T-helper 1 cell treated with Interleukin-12 subunit alpha and Interleukin-12 subunit beta and Interleukin-4 antibody, amounts not matched to agents 30 μg/mL and 1 μg/mL, for 36 hours (primary cell): ENCODE measurements around the gene HACE1.

ENCODE experiments used
- H3K27ac Mint-ChIP-seq: one replicate; pipeline ENCODE4 v1.8.0; 2021; ENCODE audit warnings: mild to moderate bottlenecking, mixed read lengths
- H3K27me3 Mint-ChIP-seq: one replicate; pipeline ENCODE4 v1.8.0; 2021; ENCODE audit warnings: low read depth, mixed read lengths
- H3K36me3 Mint-ChIP-seq: one replicate; pipeline ENCODE4 v1.8.0; 2021; ENCODE audit warnings: low read depth, mixed read lengths
- H3K4me1 Mint-ChIP-seq: one replicate; pipeline ENCODE4 v1.8.0; 2021; ENCODE audit warnings: low read depth, mixed read lengths
- H3K4me3 Mint-ChIP-seq: one replicate; pipeline ENCODE4 v1.8.0; 2021; ENCODE audit warnings: mild to moderate bottlenecking, moderate library complexity, mixed read lengths
- H3K9me3 Mint-ChIP-seq: one replicate; pipeline ENCODE4 v1.8.0; 2021; ENCODE audit warnings: mixed read lengths

The HACE1 gene

GRCh38 chr6:104736545-104736944, 123.2 kb downstream of the HACE1 start:
- H3K4me3 Mint-ChIP-seq, result no peak overlapping the region
- no peaks in the 10 kb centered on the region for H3K36me3 Mint-ChIP-seq
- H3K4me1 Mint-ChIP-seq, result no peaks in the 10 kb centered on the region
- no peaks in the 10 kb centered on the region for H3K9me3 Mint-ChIP-seq
- no peak overlapping the region for H3K27ac Mint-ChIP-seq
- no peaks in the 10 kb centered on the region for H3K27me3 Mint-ChIP-seq

- Mint-ChIP-seq H3K4me3 (no peak overlapping the region), H3K9me3 (no peaks in the 10 kb centered on the region), H3K27me3 (no peaks in the 10 kb centered on the region), H3K4me1 (no peaks in the 10 kb centered on the region), H3K36me3 (peaks cover 2% of the 10 kb centered on the region), H3K27ac (no peak overlapping the region)
These were observed 129.3 kb downstream of the HACE1 start for GRCh38 chr6:104730450-104730849.

- H3K4me3 Mint-ChIP-seq, result no peak overlapping the region
- no peaks in the 10 kb centered on the region for H3K4me1 Mint-ChIP-seq
- peaks cover 2% of the 10 kb centered on the region for H3K36me3 Mint-ChIP-seq
- no peak overlapping the region for H3K27ac Mint-ChIP-seq
- H3K27me3 Mint-ChIP-seq, result no peaks in the 10 kb centered on the region
- no peaks in the 10 kb centered on the region for H3K9me3 Mint-ChIP-seq
These were observed 130.3 kb downstream of the HACE1 start for GRCh38 chr6:104729433-104729832.

- H3K4me3 Mint-ChIP-seq, result no peak overlapping the region
- no peaks in the 10 kb centered on the region for H3K27me3 Mint-ChIP-seq
- H3K27ac Mint-ChIP-seq, result no peak overlapping the region
- peaks cover 2% of the 10 kb centered on the region for H3K36me3 Mint-ChIP-seq
- H3K9me3 Mint-ChIP-seq, result no peaks in the 10 kb centered on the region
- no peaks in the 10 kb centered on the region for H3K4me1 Mint-ChIP-seq
These were observed 131.3 kb downstream of the HACE1 start for GRCh38 chr6:104728448-104728847.

GRCh38 chr6:104718672-104719071, 141.0 kb downstream of the HACE1 start:
- no peaks in the 10 kb centered on the region for H3K4me1 Mint-ChIP-seq
- H3K9me3 Mint-ChIP-seq, result no peaks in the 10 kb centered on the region
- H3K4me3 Mint-ChIP-seq, result no peak overlapping the region
- no peaks in the 10 kb centered on the region for H3K27me3 Mint-ChIP-seq
- no peak overlapping the region for H3K27ac Mint-ChIP-seq
- no peaks in the 10 kb centered on the region for H3K36me3 Mint-ChIP-seq

GRCh38 chr6:104716858-104717257, 142.9 kb downstream of the HACE1 start:
- Mint-ChIP-seq H3K36me3 (no peaks in the 10 kb centered on the region), H3K4me3 (no peak overlapping the region), H3K9me3 (no peaks in the 10 kb centered on the region), H3K27ac (no peak overlapping the region), H3K27me3 (no peaks in the 10 kb centered on the region), H3K4me1 (no peaks in the 10 kb centered on the region)

GRCh38 chr6:104714796-104715195, 144.9 kb downstream of the HACE1 start:
- H3K36me3 Mint-ChIP-seq, result no peaks in the 10 kb centered on the region
- no peaks in the 10 kb centered on the region for H3K27me3 Mint-ChIP-seq
- H3K4me1 Mint-ChIP-seq, result no peaks in the 10 kb centered on the region
- no peak overlapping the region for H3K27ac Mint-ChIP-seq
- no peaks in the 10 kb centered on the region for H3K9me3 Mint-ChIP-seq
- no peak overlapping the region for H3K4me3 Mint-ChIP-seq

- Mint-ChIP-seq H3K4me1 (no peaks in the 10 kb centered on the region), H3K9me3 (peaks cover 5% of the 10 kb centered on the region), H3K27me3 (no peaks in the 10 kb centered on the region), H3K27ac (no peak overlapping the region), H3K36me3 (peaks cover 4% of the 10 kb centered on the region), H3K4me3 (no peak overlapping the region)
These were observed 145.7 kb downstream of the HACE1 start for GRCh38 chr6:104713982-104714381.

- Mint-ChIP-seq H3K27me3 (no peaks in the 10 kb centered on the region), H3K36me3 (peaks cover 10% of the 10 kb centered on the region), H3K4me3 (no peak overlapping the region), H3K27ac (no peak overlapping the region), H3K9me3 (peaks cover 9% of the 10 kb centered on the region), H3K4me1 (peaks cover 2% of the 10 kb centered on the region)
These were observed 148.3 kb downstream of the HACE1 start for GRCh38 chr6:104711371-104711770.

GRCh38 chr6:104710543-104711335, 149.0 kb downstream of the HACE1 start:
- Mint-ChIP-seq H3K27ac (no peak overlapping the region), H3K9me3 (peaks cover 11% of the 10 kb centered on the region), H3K27me3 (no peaks in the 10 kb centered on the region), H3K36me3 (peaks cover 11% of the 10 kb centered on the region), H3K4me3 (no peak overlapping the region), H3K4me1 (peaks cover 5% of the 10 kb centered on the region)

GRCh38 chr6:104705916-104706442, 153.7 kb downstream of the HACE1 start:
- Mint-ChIP-seq H3K4me3 (no peak overlapping the region), H3K9me3 (peaks cover 11% of the 10 kb centered on the region), H3K27me3 (no peaks in the 10 kb centered on the region), H3K4me1 (peaks cover 29% of the 10 kb centered on the region), H3K27ac (no peak overlapping the region), H3K36me3 (peaks cover 22% of the 10 kb centered on the region)

- Mint-ChIP-seq H3K9me3 (peaks cover 11% of the 10 kb centered on the region), H3K4me3 (peak overlapping the region; percentile 59), H3K4me1 (peaks cover 29% of the 10 kb centered on the region), H3K27ac (peak overlapping the region; percentile 28), H3K27me3 (no peaks in the 10 kb centered on the region), H3K36me3 (peaks cover 22% of the 10 kb centered on the region)
These were observed 154.5 kb downstream of the HACE1 start for GRCh38 chr6:104705095-104705707.

- Mint-ChIP-seq H3K27me3 (no peaks in the 10 kb centered on the region), H3K27ac (no peak overlapping the region), H3K36me3 (peaks cover 18% of the 10 kb centered on the region), H3K9me3 (peaks cover 7% of the 10 kb centered on the region), H3K4me1 (peaks cover 29% of the 10 kb centered on the region), H3K4me3 (no peak overlapping the region)
These were observed 155.5 kb downstream of the HACE1 start for GRCh38 chr6:104704191-104704590.

- Mint-ChIP-seq H3K27ac (no peak overlapping the region), H3K4me1 (peaks cover 29% of the 10 kb centered on the region), H3K4me3 (no peak overlapping the region), H3K36me3 (peaks cover 14% of the 10 kb centered on the region), H3K9me3 (peaks cover 6% of the 10 kb centered on the region), H3K27me3 (no peaks in the 10 kb centered on the region)
These were observed 157.4 kb downstream of the HACE1 start for GRCh38 chr6:104702126-104702841.
